Natural killer cell (primary cell): ENCODE data around the gene NDUFS1. TPM values are rescaled to one million over a fixed set of nuclear protein-coding genes. Genes with fewer than 3 reads are reported as not detected.

ENCODE experiments used
- ATAC-seq, 3 donors: fragments of 150-1000 bp in 2 of 3; fragments of 200-7000 bp in 1 of 3; cut with Tn5 transposase; 1 replicate in 1 of 3; 2 replicates in 2 of 3; pipeline ENCODE4 v1.10.0; 2021; ENCODE audit warnings: mild to moderate bottlenecking in 2 of 3, moderate library complexity in 2 of 3
- DNase-seq, 2 donors: peaks; one replicate each; pipeline versions ENCODE4 v3.0.0 to v3.0.0-alpha.2; 2013 to 2021; ENCODE audit warnings: mixed read lengths in 1 of 2
- H3K27ac ChIP-seq: one replicate; pipeline ENCODE4 v1.5.1; 2013; ENCODE audit warnings: mild to moderate bottlenecking, low read length
- H3K27me3 ChIP-seq: one replicate; pipeline ENCODE4 v1.6.1; 2013; ENCODE audit warnings: low read length; ENCODE audit not compliant: control insufficient read depth, insufficient read depth
- H3K36me3 ChIP-seq: one replicate; pipeline ENCODE4 v1.6.1; 2013; ENCODE audit warnings: low read length; ENCODE audit not compliant: control insufficient read depth, insufficient read depth
- H3K4me1 ChIP-seq: one replicate; pipeline ENCODE4 v1.6.1; 2013; ENCODE audit warnings: low read length; ENCODE audit not compliant: control insufficient read depth, insufficient read depth
- H3K4me3 ChIP-seq: one replicate; pipeline ENCODE4 v1.5.1; 2013; ENCODE audit warnings: low read length
- H3K9me3 ChIP-seq: one replicate; pipeline ENCODE4 v1.6.1; 2013; ENCODE audit warnings: low read length; ENCODE audit not compliant: control insufficient read depth, insufficient read depth
- H3K27ac Mint-ChIP-seq, 2 donors: one replicate each; pipeline ENCODE4 v1.8.0; 2022; ENCODE audit warnings: mild to moderate bottlenecking in 2 of 2, mixed read lengths in 2 of 2, moderate library complexity in 1 of 2
- H3K27me3 Mint-ChIP-seq, 2 donors: one replicate each; pipeline ENCODE4 v1.8.0; 2022; ENCODE audit warnings: low read depth in 2 of 2, mixed read lengths in 2 of 2
- H3K36me3 Mint-ChIP-seq: one replicate; pipeline ENCODE4 v1.8.0; 2022; ENCODE audit warnings: mixed read lengths
- H3K4me1 Mint-ChIP-seq, 2 donors: one replicate each; pipeline ENCODE4 v1.8.0; 2022; ENCODE audit warnings: mixed read lengths in 2 of 2
- H3K4me3 Mint-ChIP-seq: one replicate; pipeline ENCODE4 v1.8.0; 2022; ENCODE audit warnings: mild to moderate bottlenecking, moderate library complexity, mixed read lengths
- H3K9me3 Mint-ChIP-seq, 2 donors: one replicate each; pipeline ENCODE4 v1.8.0; 2022; ENCODE audit warnings: mixed read lengths in 2 of 2
- CTCF ChIP-seq: fragments of 200-600 bp; IDR thresholded peaks from one replicate; pipeline ENCODE4 v1.8.0; 2022; ENCODE audit warnings: antibody characterized with exemption
- WGBS: methylation state at CpG from one replicate; pipeline ENCODE4 v1.1.7; 2013; ENCODE audit warnings: missing lambda C conversion rate; ENCODE audit not compliant: insufficient coverage; 5-methylcytosine and 5-hydroxymethylcytosine counted together
- intact Hi-C: fragments of 100-400 bp; cut with micrococcal nuclease; formaldehyde crosslinking; loops from one replicate; pipeline ENCODE4 v1.14.2; 2022
- total RNA-seq, 4 donors: library from RNA; stranded (reverse); fragments of 120-200 nt in 1 of 4; gene quantifications; one replicate each; pipeline versions ENCODE4 v1.2.3 to v1.2.4, GENCODE V29; 2013 to 2022

The NDUFS1 gene
- total RNA-seq, 3 donors from 2014 or later (not counting 1 experiment from before 2014, with no cell fraction given) = 44.0 to 47.8 (median 45.9) TPM

- Histone ChIP-seq H3K4me3 (no peak overlapping the region), H3K4me1 (no peaks in the 10 kb centered on the region), H3K27me3 (no peaks in the 10 kb centered on the region), H3K27ac (no peak overlapping the region), H3K9me3 (no peaks in the 10 kb centered on the region), H3K36me3 (peaks cover 3% of the 10 kb centered on the region)
- Mint-ChIP-seq H3K27me3 (no peaks in the 10 kb centered on the region), H3K36me3 (no peaks in the 10 kb centered on the region), H3K4me1 (peaks cover 0 to under 1% of the 10 kb centered on the region in 2 donors), H3K27ac (no peak overlapping the region), H3K9me3 (no peaks in the 10 kb centered on the region), H3K4me3 (no peak overlapping the region)
- no peak for DNase-seq
- 94% methylated on average over 9 of the region's 9 CpGs for WGBS
- no peak for TF ChIP-seq CTCF
- intact Hi-C loops = no loop called here
- no peak for ATAC-seq
Observed at GRCh38 chr2:206098471-206098870, 60.8 kb downstream of the NDUFS1 start.

- Histone ChIP-seq H3K4me3 (no peak overlapping the region), H3K4me1 (no peaks in the 10 kb centered on the region), H3K27ac (no peak overlapping the region), H3K27me3 (no peaks in the 10 kb centered on the region), H3K9me3 (no peaks in the 10 kb centered on the region), H3K36me3 (peaks cover 2% of the 10 kb centered on the region)
- WGBS = 79% methylated on average over 2 of the region's 2 CpGs
- Mint-ChIP-seq H3K9me3 (no peaks in the 10 kb centered on the region), H3K27me3 (no peaks in the 10 kb centered on the region), H3K36me3 (no peaks in the 10 kb centered on the region), H3K4me1 (peaks cover 0 to 6% of the 10 kb centered on the region in 2 donors), H3K27ac (no peak overlapping the region), H3K4me3 (no peak overlapping the region)
- intact Hi-C loops = no loop called here
- TF ChIP-seq CTCF = no peak
- DNase-seq = no peak
- ATAC-seq = no peak
Observed at GRCh38 chr2:206096876-206097275, 62.4 kb downstream of the NDUFS1 start.

GRCh38 chr2:206095536-206096332 is 63.5 kb downstream of the NDUFS1 start:
- TF ChIP-seq CTCF = no peak
- 20% methylated on average over 1 of the region's 3 CpGs for WGBS
- intact Hi-C loops = no loop called here
- Histone ChIP-seq H3K9me3 (no peaks in the 10 kb centered on the region), H3K27me3 (no peaks in the 10 kb centered on the region), H3K4me1 (no peaks in the 10 kb centered on the region), H3K4me3 (no peak overlapping the region), H3K27ac (no peak overlapping the region), H3K36me3 (peaks cover under 1% of the 10 kb centered on the region)
- H3K4me1 Mint-ChIP-seq = peaks cover 0 to 6% of the 10 kb centered on the region in 2 donors
- no peak overlapping the region for H3K27ac Mint-ChIP-seq
- H3K27me3 Mint-ChIP-seq = no peaks in the 10 kb centered on the region
- DNase-seq (no peak), ATAC-seq (no peak)
- no peaks in the 10 kb centered on the region for H3K36me3 Mint-ChIP-seq
- no peak overlapping the region for H3K4me3 Mint-ChIP-seq
- no peaks in the 10 kb centered on the region for H3K9me3 Mint-ChIP-seq

- H3K4me3 Mint-ChIP-seq = no peak overlapping the region
- H3K36me3 Mint-ChIP-seq = no peaks in the 10 kb centered on the region
- no peaks in the 10 kb centered on the region for H3K9me3 ChIP-seq
- H3K27ac Mint-ChIP-seq = no peak overlapping the region
- H3K4me1 ChIP-seq = peaks cover 7% of the 10 kb centered on the region
- intact Hi-C loops = no loop called here
- no peaks in the 10 kb centered on the region for H3K27me3 ChIP-seq
- H3K9me3 Mint-ChIP-seq = no peaks in the 10 kb centered on the region
- H3K27me3 Mint-ChIP-seq = no peaks in the 10 kb centered on the region
- ATAC-seq (no peak), DNase-seq (no peak)
- peaks cover under 1 to 7% of the 10 kb centered on the region in 2 donors for H3K4me1 Mint-ChIP-seq
- no peak overlapping the region for H3K4me3 ChIP-seq
- H3K36me3 ChIP-seq = peaks cover 8% of the 10 kb centered on the region
- WGBS = 100% methylated on average over 1 of the region's 2 CpGs
- no peak overlapping the region for H3K27ac ChIP-seq
- TF ChIP-seq CTCF = no peak
Observed at GRCh38 chr2:206092297-206092696, 66.9 kb downstream of the NDUFS1 start.
